Measurements from ENCODE around the gene ANKHD1.

DNA sequence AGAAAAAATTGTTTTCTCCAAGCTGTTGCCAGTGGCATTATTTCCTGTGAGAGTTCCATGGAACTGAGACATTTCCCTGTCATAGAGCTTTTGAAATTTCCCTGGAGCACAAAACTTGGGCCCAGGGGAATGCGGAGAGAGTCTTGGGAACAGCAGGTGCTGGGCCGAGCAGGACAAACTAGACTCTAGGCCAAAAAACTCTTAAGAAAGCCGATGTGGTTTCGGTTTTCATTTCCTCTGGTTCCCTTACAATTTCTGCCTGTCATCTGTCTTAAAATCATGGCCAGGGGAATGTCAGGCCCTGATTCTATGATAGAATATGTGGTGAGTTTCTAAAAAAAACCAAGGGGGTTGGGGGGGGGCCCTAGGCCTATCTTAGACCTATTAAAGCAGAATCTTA, 167.6 kb downstream of the ANKHD1 start:
- TF ChIP-seq, protein P1, sequence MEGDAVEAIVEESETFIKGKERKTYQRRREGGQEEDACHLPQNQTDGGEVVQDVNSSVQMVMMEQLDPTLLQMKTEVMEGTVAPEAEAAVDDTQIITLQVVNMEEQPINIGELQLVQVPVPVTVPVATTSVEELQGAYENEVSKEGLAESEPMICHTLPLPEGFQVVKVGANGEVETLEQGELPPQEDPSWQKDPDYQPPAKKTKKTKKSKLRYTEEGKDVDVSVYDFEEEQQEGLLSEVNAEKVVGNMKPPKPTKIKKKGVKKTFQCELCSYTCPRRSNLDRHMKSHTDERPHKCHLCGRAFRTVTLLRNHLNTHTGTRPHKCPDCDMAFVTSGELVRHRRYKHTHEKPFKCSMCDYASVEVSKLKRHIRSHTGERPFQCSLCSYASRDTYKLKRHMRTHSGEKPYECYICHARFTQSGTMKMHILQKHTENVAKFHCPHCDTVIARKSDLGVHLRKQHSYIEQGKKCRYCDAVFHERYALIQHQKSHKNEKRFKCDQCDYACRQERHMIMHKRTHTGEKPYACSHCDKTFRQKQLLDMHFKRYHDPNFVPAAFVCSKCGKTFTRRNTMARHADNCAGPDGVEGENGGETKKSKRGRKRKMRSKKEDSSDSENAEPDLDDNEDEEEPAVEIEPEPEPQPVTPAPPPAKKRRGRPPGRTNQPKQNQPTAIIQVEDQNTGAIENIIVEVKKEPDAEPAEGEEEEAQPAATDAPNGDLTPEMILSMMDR (conservative IDR thresholded peaks at IDR 0.05; ENCODE audit: low read length): no peak
- no peak for TF ChIP-seq EZH2phosphoT487 (IDR thresholded peaks at IDR 0.05; ENCODE audit: borderline replicate concordance)

Data from Loucy (cell line).